Fibroblast of lung (primary cell): ENCODE measurements around the gene SLC24A4.

ENCODE experiments used
- CTCF ChIP-seq, 2 donors: IDR thresholded peaks in 1 of 2; conservative IDR thresholded peaks in 1 of 2; 1 replicate in 1 of 2; 2 replicates in 1 of 2; pipeline ENCODE4 v1.5.1; 2011 to 2012; ENCODE audit warnings: low read length in 2 of 2, control low read depth in 1 of 2, inconsistent platforms in 1 of 2, low read depth in 1 of 2, mild to moderate bottlenecking in 1 of 2
- EZH2 ChIP-seq: IDR thresholded peaks from 2 replicates; pipeline ENCODE4 v1.5.1; 2012; ENCODE audit warnings: low read length, control low read depth, mild to moderate bottlenecking; ENCODE audit errors: missing control alignments

GRCh38 chr14:92372230-92372629 lies 49.3 kb downstream of the SLC24A4 start:
- no peak for TF ChIP-seq CTCF (conservative IDR thresholded peaks at IDR 0.05 in 1 of 2, IDR thresholded peaks at IDR 0.05 in 1 of 2; ENCODE audit: low read depth in 1 of 2, low read length in 2 of 2)
- no peak for TF ChIP-seq EZH2
